Sigmoid colon (tissue), 7 donors: Measurements from ENCODE around the gene KLK7. TPM values are rescaled to one million over a fixed set of nuclear protein-coding genes. Genes with fewer than 3 reads are reported as not detected.

Experiments used
- DNase-seq: peaks from one replicate; pipeline ENCODE4 v3.0.0-alpha.2; 2019
- H3K27ac ChIP-seq, 4 donors: fragments of 200-600 bp; sonication (generic); one replicate each; pipeline ENCODE4 v1.5.1; 2016 to 2019; ENCODE audit warnings: mild to moderate bottlenecking in 1 of 4
- H3K27me3 ChIP-seq, 3 donors: fragments of 200-600 bp; sonication (generic); one replicate each; pipeline ENCODE4 v1.5.1; 2019; ENCODE audit warnings: mild to moderate bottlenecking in 1 of 3
- H3K36me3 ChIP-seq, 4 donors: fragments of 200-600 bp; sonication (generic); one replicate each; pipeline ENCODE4 v1.5.1; 2016 to 2019
- H3K4me1 ChIP-seq, 4 donors: fragments of 200-600 bp; sonication (generic); one replicate each; pipeline ENCODE4 v1.5.1; 2017 to 2019
- H3K4me3 ChIP-seq, 4 donors: fragments of 200-600 bp; sonication (generic); one replicate each; pipeline ENCODE4 v1.5.1; 2017 to 2019; ENCODE audit warnings: mild to moderate bottlenecking in 2 of 4, moderate library complexity in 1 of 4
- H3K9me3 ChIP-seq, 4 donors: fragments of 200-600 bp in 3 of 4; sonication (generic) in 3 of 4; one replicate each; pipeline versions ENCODE4 v1.5.1 to v1.6.1; 2013 to 2019
- CTCF ChIP-seq, 4 experiments: fragments of 450-650 bp in 3 of 4; fragments of 200-600 bp in 1 of 4; IDR thresholded peaks; one replicate each; pipeline ENCODE4 v1.5.1; 2016 to 2019; ENCODE audit warnings: antibody characterized with exemption in 4 of 4, mild to moderate bottlenecking in 3 of 4, moderate library complexity in 2 of 4
- EP300 ChIP-seq, 4 donors: sonication (generic); formaldehyde crosslinking; IDR thresholded peaks; one replicate each; pipeline ENCODE4 v1.6.1; 2017; ENCODE audit warnings: antibody characterized with exemption in 4 of 4
- POLR2A ChIP-seq, 2 donors: fragments of 450-650 bp; IDR thresholded peaks; one replicate each; pipeline ENCODE4 v1.6.1; 2016; ENCODE audit warnings: antibody characterized with exemption in 2 of 2, mild to moderate bottlenecking in 2 of 2, moderate library complexity in 2 of 2
- POLR2AphosphoS5 ChIP-seq, 4 donors: sonication (generic); formaldehyde crosslinking; IDR thresholded peaks; one replicate each; pipeline ENCODE4 v1.6.1; 2017; ENCODE audit warnings: antibody characterized with exemption in 4 of 4
- WGBS, 2 donors: extraction: QIAGEN DNeasy Blood & Tissue Kit; methylation state at CpG; one replicate each; pipeline ENCODE4 v1.1.7; 2013; 5-methylcytosine and 5-hydroxymethylcytosine counted together
- intact Hi-C: fragments of 100-400 bp; cut with DNase I; formaldehyde crosslinking; loops from one replicate; pipeline ENCODE4 v1.15.1; 2023
- polyA plus RNA-seq, 3 donors: library from polyadenylated mRNA; stranded (reverse); fragments of 200-250 nt; gene quantifications; one replicate each; pipeline ENCODE4 v1.2.3, GENCODE V29; 2013
- total RNA-seq, 4 donors: library from RNA; depleted of rRNA; stranded (reverse); fragments of >200 nt; gene quantifications; one replicate each; pipeline ENCODE4 v1.1.0, GENCODE V29; 2016
- donor health status: healthy with polysubstance abuse.
- donor health status: Bipolar disorder and iron deficiency.
- donor health status: healthy.

Gene KLK7
- total and polyA plus RNA-seq, 7 donors: not detected

- no peak for DNase-seq
- H3K27me3 ChIP-seq: peaks cover 0 to 60% (median 23%) of the 10 kb centered on the region in 3 donors
These were observed 51.6 kb downstream of the KLK7 start for GRCh38 chr19:50932018-50932689.

GRCh38 chr19:50931023-50931422 is 52.7 kb downstream of the KLK7 start:
- H3K4me1 ChIP-seq: no peaks in the 10 kb centered on the region
- DNase-seq: no peak
- H3K27ac ChIP-seq: no peak overlapping the region
- no peaks in the 10 kb centered on the region for H3K36me3 ChIP-seq
- no peaks in the 10 kb centered on the region for H3K9me3 ChIP-seq
- TF ChIP-seq EP300 (IDR thresholded peaks at IDR 0.05) (no peak), CTCF (IDR thresholded peaks at IDR 0.05) (no peak), POLR2AphosphoS5 (IDR thresholded peaks at IDR 0.05) (no peak), POLR2A (IDR thresholded peaks at IDR 0.05) (no peak)
- peaks cover 0 to 54% (median 30%) of the 10 kb centered on the region in 3 donors for H3K27me3 ChIP-seq
- no peak overlapping the region for H3K4me3 ChIP-seq
- intact Hi-C loops: no loop called here

More at GRCh38 chr19:50932018-50932689, 51.6 kb downstream of the KLK7 start:
- H3K4me1 ChIP-seq: no peaks in the 10 kb centered on the region
- H3K9me3 ChIP-seq: no peaks in the 10 kb centered on the region
- intact Hi-C loops: no loop called here
- TF ChIP-seq POLR2A (IDR thresholded peaks at IDR 0.05): no peak
- no peak for TF ChIP-seq CTCF (IDR thresholded peaks at IDR 0.05)
- TF ChIP-seq EP300 (IDR thresholded peaks at IDR 0.05): no peak
- TF ChIP-seq POLR2AphosphoS5 (IDR thresholded peaks at IDR 0.05): no peak
- H3K27ac ChIP-seq: no peak overlapping the region
- 23 to 76% methylated on average over 11 of the region's 11 CpGs for WGBS, 2 donors
- no peaks in the 10 kb centered on the region for H3K36me3 ChIP-seq
- no peak overlapping the region for H3K4me3 ChIP-seq

- Histone ChIP-seq H3K4me3 (no peak overlapping the region), H3K4me1 (no peaks in the 10 kb centered on the region), H3K9me3 (no peaks in the 10 kb centered on the region), H3K27me3 (peaks cover 0 to 55% (median 32%) of the 10 kb centered on the region in 3 donors), H3K36me3 (no peaks in the 10 kb centered on the region), H3K27ac (no peak overlapping the region)
- no peak for DNase-seq
- intact Hi-C loops: loop anchor here (10.0 kb wide), 1 partner anchor 574 kb away; no protein-coding TSS in a partner anchor
- WGBS, 2 donors: 20 to 74% methylated on average over 5 of the region's 5 CpGs
- TF ChIP-seq POLR2AphosphoS5 (IDR thresholded peaks at IDR 0.05) (no peak), EP300 (IDR thresholded peaks at IDR 0.05) (no peak), POLR2A (IDR thresholded peaks at IDR 0.05) (no peak), CTCF (IDR thresholded peaks at IDR 0.05) (no peak)
These were observed 54.9 kb downstream of the KLK7 start for GRCh38 chr19:50928831-50929230.

Other genes starting within 250 kb of the KLK7 start
- gene GPR32, start 213.5 kb downstream of the KLK7 start, total RNA-seq: not detected
- gene GPR32, start 213.5 kb downstream of the KLK7 start, polyA plus RNA-seq: not detected
- not detected for gene ACP4, start 193.5 kb downstream of the KLK7 start, total RNA-seq
- gene ACP4, start 193.5 kb downstream of the KLK7 start, polyA plus RNA-seq: not detected
- gene KLK1, start 160.1 kb downstream of the KLK7 start, total RNA-seq: not detected
- 100 to 1,000 TPM in 2 of 3 donors, 10 to 100 TPM in 1; 44.6 to 398 (median 277) TPM for gene KLK1, start 160.1 kb downstream of the KLK7 start, polyA plus RNA-seq
- gene KLK15, start 150.3 kb downstream of the KLK7 start, total RNA-seq: not detected
- 10 to 100 TPM in 1 of 3 donors, 1 to 10 TPM in 2; 2.1 to 10.2 (median 2.8) TPM for gene KLK15, start 150.3 kb downstream of the KLK7 start, polyA plus RNA-seq
- not detected for gene KLK3, start 129.0 kb downstream of the KLK7 start, total RNA-seq
- 1 to 10 TPM; 1.8 to 4.2 (median 3.0) TPM for gene KLK3, start 129.0 kb downstream of the KLK7 start, polyA plus RNA-seq
- not detected for gene KLK2, start 110.5 kb downstream of the KLK7 start, total RNA-seq
- gene KLK2, start 110.5 kb downstream of the KLK7 start, polyA plus RNA-seq: under 1 TPM in 1 of 3 donors, not detected in 2; 0.28 TPM
- gene KLK4, start 72.5 kb downstream of the KLK7 start, total RNA-seq: not detected
- gene KLK4, start 72.5 kb downstream of the KLK7 start, polyA plus RNA-seq: 1 to 10 TPM in 2 of 3 donors, under 1 TPM in 1; 0.39 to 2.8 (median 1.2) TPM
- not detected for gene KLK5, start 30.9 kb downstream of the KLK7 start, total RNA-seq
- not detected for gene KLK5, start 30.9 kb downstream of the KLK7 start, polyA plus RNA-seq
- gene KLK6, start 14.3 kb downstream of the KLK7 start, total RNA-seq: not detected
- gene KLK6, start 14.3 kb downstream of the KLK7 start, polyA plus RNA-seq: not detected
- gene KLK8, start 17.7 kb upstream of the KLK7 start, total RNA-seq: not detected
- gene KLK8, start 17.7 kb upstream of the KLK7 start, polyA plus RNA-seq: not detected
- 1 to 10 TPM in 1 of 4 donors, under 1 TPM in 1, not detected in 2; 0.82 to 2.5 TPM for gene KLK10, start 35.8 kb upstream of the KLK7 start, total RNA-seq
- under 1 TPM; 0.60 to 0.69 (median 0.67) TPM for gene KLK10, start 35.8 kb upstream of the KLK7 start, polyA plus RNA-seq
- under 1 TPM in 1 of 4 donors, not detected in 3; 0.71 TPM for gene KLK11, start 42.7 kb upstream of the KLK7 start, total RNA-seq
- gene KLK11, start 42.7 kb upstream of the KLK7 start, polyA plus RNA-seq: under 1 TPM in 1 of 3 donors, not detected in 2; 0.76 TPM
- not detected for gene KLK12, start 51.1 kb upstream of the KLK7 start, total RNA-seq
- gene KLK12, start 51.1 kb upstream of the KLK7 start, polyA plus RNA-seq: 1 to 10 TPM in 1 of 3 donors, not detected in 2; 2.6 TPM
- not detected for gene KLK13, start 81.2 kb upstream of the KLK7 start, total RNA-seq
- under 1 TPM in 2 of 3 donors, not detected in 1; 0.58 to 0.60 TPM for gene KLK13, start 81.2 kb upstream of the KLK7 start, polyA plus RNA-seq
- gene KLK14, start 99.0 kb upstream of the KLK7 start, total RNA-seq: not detected
- gene KLK14, start 99.0 kb upstream of the KLK7 start, polyA plus RNA-seq: under 1 TPM in 1 of 3 donors, not detected in 2; 0.51 TPM
- gene CTU1, start 124.5 kb upstream of the KLK7 start, total RNA-seq: 1 to 10 TPM; 5.7 to 9.0 (median 7.3) TPM
- 1 to 10 TPM in 1 of 3 donors, under 1 TPM in 2; 0.60 to 2.4 (median 0.92) TPM for gene CTU1, start 124.5 kb upstream of the KLK7 start, polyA plus RNA-seq
- gene SIGLEC9, start 141.0 kb upstream of the KLK7 start, total RNA-seq: 1 to 10 TPM; 2.5 to 9.5 (median 7.0) TPM
- 1 to 10 TPM; 2.4 to 8.8 (median 2.9) TPM for gene SIGLEC9, start 141.0 kb upstream of the KLK7 start, polyA plus RNA-seq
- gene SIGLEC7, start 158.4 kb upstream of the KLK7 start, total RNA-seq: 1 to 10 TPM; 1.1 to 3.0 (median 1.9) TPM
- gene SIGLEC7, start 158.4 kb upstream of the KLK7 start, polyA plus RNA-seq: 1 to 10 TPM; 1.8 to 8.3 (median 3.1) TPM
- 1 to 10 TPM; 2.5 to 7.1 (median 4.8) TPM for gene CD33, start 241.2 kb upstream of the KLK7 start, total RNA-seq
- 1 to 10 TPM; 3.6 to 8.1 (median 4.2) TPM for gene CD33, start 241.2 kb upstream of the KLK7 start, polyA plus RNA-seq